ENCODE results near the gene ITGB5.

Gene ITGB5

GRCh38 chr3:124817079-124817478, 70.1 kb downstream of the ITGB5 start:
- H3K4me2 ChIP-seq (ENCODE audit: low read length): no peak overlapping the region
- H3F3A ChIP-seq (ENCODE audit: insufficient read depth, low read length): no peaks in the 10 kb centered on the region
- no peak for TF ChIP-seq CTCF (IDR thresholded peaks at IDR 0.05; ENCODE audit: low read length)
- no peak for TF ChIP-seq EZH2 (IDR thresholded peaks at IDR 0.05; ENCODE audit: borderline replicate concordance, low read length)
- H3K9me2 ChIP-seq (ENCODE audit: low read depth, low read length): no peaks in the 10 kb centered on the region
- no peak overlapping the region for H3K27ac ChIP-seq (ENCODE audit: low read depth, low read length, poor library complexity, severe bottlenecking)
- no peaks in the 10 kb centered on the region for H4K20me1 ChIP-seq (ENCODE audit: insufficient read depth, low read length)
- H3K27me3 ChIP-seq (ENCODE audit: insufficient read depth, low read length): no peaks in the 10 kb centered on the region
- H3K4me1 ChIP-seq (ENCODE audit: insufficient read depth, low read length, severe bottlenecking): no peaks in the 10 kb centered on the region
- no peaks in the 10 kb centered on the region for H3K9me3 ChIP-seq (ENCODE audit: low read length)
- H3K36me3 ChIP-seq (ENCODE audit: insufficient read depth, low read length): no peaks in the 10 kb centered on the region
- H3K9ac ChIP-seq (ENCODE audit: low read length): no peak overlapping the region
- no peak overlapping the region for H3K4me3 ChIP-seq (ENCODE audit: low read depth, low read length, poor library complexity, severe bottlenecking)
- H3K79me2 ChIP-seq (ENCODE audit: insufficient read depth, low read length): no peaks in the 10 kb centered on the region
- no peak overlapping the region for H2AFZ ChIP-seq (ENCODE audit: low read length)

GRCh38 chr3:124816206-124816605, 71.0 kb downstream of the ITGB5 start:
- no peaks in the 10 kb centered on the region for H3K9me2 ChIP-seq (ENCODE audit: low read depth, low read length)
- no peaks in the 10 kb centered on the region for H4K20me1 ChIP-seq (ENCODE audit: insufficient read depth, low read length)
- no peak for TF ChIP-seq CTCF (IDR thresholded peaks at IDR 0.05; ENCODE audit: low read length)
- no peak for TF ChIP-seq EZH2 (IDR thresholded peaks at IDR 0.05; ENCODE audit: borderline replicate concordance, low read length)
- no peaks in the 10 kb centered on the region for H3K27me3 ChIP-seq (ENCODE audit: insufficient read depth, low read length)
- no peaks in the 10 kb centered on the region for H3K79me2 ChIP-seq (ENCODE audit: insufficient read depth, low read length)
- H2AFZ ChIP-seq (ENCODE audit: low read length): no peak overlapping the region
- H3K27ac ChIP-seq (ENCODE audit: low read depth, low read length, poor library complexity, severe bottlenecking): no peak overlapping the region
- no peaks in the 10 kb centered on the region for H3K9me3 ChIP-seq (ENCODE audit: low read length)
- no peaks in the 10 kb centered on the region for H3F3A ChIP-seq (ENCODE audit: insufficient read depth, low read length)
- H3K36me3 ChIP-seq (ENCODE audit: insufficient read depth, low read length): no peaks in the 10 kb centered on the region
- no peak overlapping the region for H3K4me3 ChIP-seq (ENCODE audit: low read depth, low read length, poor library complexity, severe bottlenecking)
- H3K4me1 ChIP-seq (ENCODE audit: insufficient read depth, low read length, severe bottlenecking): no peaks in the 10 kb centered on the region
- no peak overlapping the region for H3K4me2 ChIP-seq (ENCODE audit: low read length)
- no peak overlapping the region for H3K9ac ChIP-seq (ENCODE audit: low read length)

GRCh38 chr3:124815781-124816180, 71.4 kb downstream of the ITGB5 start:
- H3K4me1 ChIP-seq (ENCODE audit: insufficient read depth, low read length, severe bottlenecking): no peaks in the 10 kb centered on the region
- no peak overlapping the region for H3K9ac ChIP-seq (ENCODE audit: low read length)
- H3K79me2 ChIP-seq (ENCODE audit: insufficient read depth, low read length): no peaks in the 10 kb centered on the region
- TF ChIP-seq EZH2 (IDR thresholded peaks at IDR 0.05; ENCODE audit: borderline replicate concordance, low read length) (no peak), CTCF (IDR thresholded peaks at IDR 0.05; ENCODE audit: low read length) (no peak)
- no peak overlapping the region for H3K27ac ChIP-seq (ENCODE audit: low read depth, low read length, poor library complexity, severe bottlenecking)
- no peaks in the 10 kb centered on the region for H4K20me1 ChIP-seq (ENCODE audit: insufficient read depth, low read length)
- no peaks in the 10 kb centered on the region for H3F3A ChIP-seq (ENCODE audit: insufficient read depth, low read length)
- H3K27me3 ChIP-seq (ENCODE audit: insufficient read depth, low read length): no peaks in the 10 kb centered on the region
- no peaks in the 10 kb centered on the region for H3K9me2 ChIP-seq (ENCODE audit: low read depth, low read length)
- no peak overlapping the region for H3K4me2 ChIP-seq (ENCODE audit: low read length)
- no peaks in the 10 kb centered on the region for H3K36me3 ChIP-seq (ENCODE audit: insufficient read depth, low read length)
- H3K4me3 ChIP-seq (ENCODE audit: low read depth, low read length, poor library complexity, severe bottlenecking): no peak overlapping the region
- no peak overlapping the region for H2AFZ ChIP-seq (ENCODE audit: low read length)
- no peaks in the 10 kb centered on the region for H3K9me3 ChIP-seq (ENCODE audit: low read length)

Data from OCI-LY1 (cell line).